ENCODE measurements around the gene PLD3.

DNA sequence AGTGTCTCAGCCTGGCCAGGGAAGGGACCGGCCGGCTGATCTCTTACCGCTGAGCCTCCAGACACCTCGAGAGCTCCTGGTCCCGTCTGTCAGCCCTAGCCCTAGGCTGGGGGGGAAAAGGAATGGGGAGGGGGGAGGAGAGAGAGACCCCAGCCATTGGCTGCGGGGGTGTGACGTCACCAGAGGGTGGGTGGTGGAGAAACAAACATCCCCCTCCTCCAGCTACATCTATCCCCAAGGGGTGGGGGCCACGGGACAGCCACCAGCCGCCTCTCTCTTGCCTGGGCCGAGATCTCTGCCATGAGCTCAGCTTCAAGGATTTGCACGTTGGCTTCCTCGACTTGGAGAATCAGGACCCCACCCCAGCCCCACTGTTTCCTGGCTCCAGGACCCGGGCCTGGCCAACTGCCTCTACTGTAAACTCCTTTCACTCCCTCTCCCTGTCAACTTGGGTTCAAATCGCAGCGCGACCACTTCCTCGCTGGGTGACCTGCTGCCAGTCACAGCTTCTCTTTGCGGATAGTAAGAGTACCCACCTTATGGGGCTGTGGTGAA is 64.9 kb downstream of the PLD3 start, which contains the start of gene PRX:
- TF ChIP-seq, protein P1, sequence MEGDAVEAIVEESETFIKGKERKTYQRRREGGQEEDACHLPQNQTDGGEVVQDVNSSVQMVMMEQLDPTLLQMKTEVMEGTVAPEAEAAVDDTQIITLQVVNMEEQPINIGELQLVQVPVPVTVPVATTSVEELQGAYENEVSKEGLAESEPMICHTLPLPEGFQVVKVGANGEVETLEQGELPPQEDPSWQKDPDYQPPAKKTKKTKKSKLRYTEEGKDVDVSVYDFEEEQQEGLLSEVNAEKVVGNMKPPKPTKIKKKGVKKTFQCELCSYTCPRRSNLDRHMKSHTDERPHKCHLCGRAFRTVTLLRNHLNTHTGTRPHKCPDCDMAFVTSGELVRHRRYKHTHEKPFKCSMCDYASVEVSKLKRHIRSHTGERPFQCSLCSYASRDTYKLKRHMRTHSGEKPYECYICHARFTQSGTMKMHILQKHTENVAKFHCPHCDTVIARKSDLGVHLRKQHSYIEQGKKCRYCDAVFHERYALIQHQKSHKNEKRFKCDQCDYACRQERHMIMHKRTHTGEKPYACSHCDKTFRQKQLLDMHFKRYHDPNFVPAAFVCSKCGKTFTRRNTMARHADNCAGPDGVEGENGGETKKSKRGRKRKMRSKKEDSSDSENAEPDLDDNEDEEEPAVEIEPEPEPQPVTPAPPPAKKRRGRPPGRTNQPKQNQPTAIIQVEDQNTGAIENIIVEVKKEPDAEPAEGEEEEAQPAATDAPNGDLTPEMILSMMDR (conservative IDR thresholded peaks at IDR 0.05; ENCODE audit: low read length) = no peak
- no peak for TF ChIP-seq EZH2phosphoT487 (IDR thresholded peaks at IDR 0.05; ENCODE audit: borderline replicate concordance)

Measured in Loucy (cell line).